ENCODE data around the gene MMP10.

- no peak for TF ChIP-seq ZBTB6 (tag by site-specific recombination; IDR thresholded peaks at IDR 0.05)
- TF ChIP-seq ZNF274 (IDR thresholded peaks at IDR 0.05; ENCODE audit: low read length): no peak
- TF ChIP-seq ZNF274 (tag by site-specific recombination; IDR thresholded peaks at IDR 0.05; ENCODE audit: borderline replicate concordance): no peak
- no peak for TF ChIP-seq ZNF280C (tag by site-specific recombination; IDR thresholded peaks at IDR 0.05)
- TF ChIP-seq CTCF (tag by site-specific recombination; IDR thresholded peaks at IDR 0.05): no peak
- no peak for TF ChIP-seq YY1 (tag by site-specific recombination; IDR thresholded peaks at IDR 0.05)
- TF ChIP-seq ZNF350 (tag by site-specific recombination; IDR thresholded peaks at IDR 0.05): no peak
- no peak for TF ChIP-seq PBX3 (CRISPR knock-in tag; IDR thresholded peaks at IDR 0.05)
- no peak for TF ChIP-seq ZNF701 (tag by site-specific recombination; IDR thresholded peaks at IDR 0.05)
- no peak for TF ChIP-seq ZNF768 (tag by site-specific recombination; IDR thresholded peaks at IDR 0.05)
- TF ChIP-seq GLIS1 (tag by site-specific recombination; IDR thresholded peaks at IDR 0.05): no peak
- TF ChIP-seq ZBTB20 (tag by site-specific recombination; IDR thresholded peaks at IDR 0.05): no peak
- TF ChIP-seq ZNF518A (tag by site-specific recombination; conservative IDR thresholded peaks at IDR 0.05; ENCODE audit: low read depth): no peak
- no peak for TF ChIP-seq ZNF362 (tag by site-specific recombination; IDR thresholded peaks at IDR 0.05)
- no peak for TF ChIP-seq ZNF394 (tag by site-specific recombination; IDR thresholded peaks at IDR 0.05; ENCODE audit: borderline replicate concordance)
Observed at GRCh38 chr11:102819491-102819890, 39.1 kb upstream of the MMP10 start.
